Neural cell (in vitro differentiated cells): Measurements from ENCODE around the gene SLC7A6. TPM values are rescaled to one million over a fixed set of nuclear protein-coding genes. Genes with fewer than 3 reads are reported as not detected.

Experiments used
- H2AFZ ChIP-seq: fragments of 200-600, 300-800 bp; sonication (generic), shearing (Covaris generic); 2 replicates; pipeline ENCODE4 v1.6.0; 2014; ENCODE audit warnings: low read depth, mild to moderate bottlenecking, antibody characterized with exemption, low read length, moderate library complexity
- H3F3A ChIP-seq: fragments of 200-600 bp; shearing (Covaris generic); 2 replicates; pipeline ENCODE4 v1.6.1; 2016; ENCODE audit warnings: mild to moderate bottlenecking, moderate library complexity, mixed read lengths, antibody characterized with exemption, low read length; ENCODE audit not compliant: insufficient read depth, poor library complexity, severe bottlenecking
- H3K27ac ChIP-seq: fragments of 200-600, 300-800 bp; sonication (generic), shearing (Covaris generic); 2 replicates; pipeline ENCODE4 v1.5.1; 2014; ENCODE audit warnings: mild to moderate bottlenecking, low read length, moderate library complexity
- H3K27me3 ChIP-seq: fragments of 300-800, 200-600 bp; sonication (generic), shearing (Covaris generic); 2 replicates; pipeline ENCODE4 v1.6.0; 2014; ENCODE audit warnings: mild to moderate bottlenecking, low read depth, low read length, moderate library complexity; ENCODE audit not compliant: insufficient read depth
- H3K36me3 ChIP-seq: fragments of 300-800, 200-600 bp; sonication (generic), shearing (Covaris generic); 2 replicates; pipeline ENCODE4 v1.5.1; 2014; ENCODE audit warnings: mild to moderate bottlenecking, antibody characterized with exemption, low read length, moderate library complexity; ENCODE audit not compliant: insufficient read depth
- H3K4me2 ChIP-seq: fragments of 300-800, 200-600 bp; sonication (generic), shearing (Covaris generic); 2 replicates; pipeline ENCODE4 v1.6.0; 2014; ENCODE audit warnings: mild to moderate bottlenecking, low read length
- H3K4me3 ChIP-seq: fragments of 300-800, 200-600 bp; sonication (generic), shearing (Covaris generic); 2 replicates; pipeline ENCODE4 v1.5.1; 2014; ENCODE audit warnings: mild to moderate bottlenecking, low read length, moderate library complexity
- H3K79me2 ChIP-seq: fragments of 200-600 bp; shearing (Covaris generic); replicated peaks from 2 replicates; pipeline ENCODE4 v1.6.0; 2014; ENCODE audit warnings: mild to moderate bottlenecking, low read length, moderate library complexity; ENCODE audit not compliant: insufficient read depth
- H3K9ac ChIP-seq: fragments of 300-800, 200-600 bp; sonication (generic), shearing (Covaris generic); 2 replicates; pipeline ENCODE4 v1.6.1; 2016; ENCODE audit warnings: mild to moderate bottlenecking, low read length, mixed read lengths
- H3K9me2 ChIP-seq: fragments of 200-600 bp; shearing (Covaris generic); 2 replicates; pipeline ENCODE4 v1.6.1; 2016; ENCODE audit warnings: mild to moderate bottlenecking, low read length, mixed read lengths; ENCODE audit not compliant: insufficient read depth
- H3K9me3 ChIP-seq: fragments of 200-600, 300-800 bp; sonication (generic), shearing (Covaris generic); 2 replicates; pipeline ENCODE4 v1.6.1; 2016; ENCODE audit warnings: mild to moderate bottlenecking, mixed run types, low read length, moderate library complexity, mixed read lengths
- H4K20me1 ChIP-seq: fragments of 200-600 bp; shearing (Covaris generic); 2 replicates; pipeline ENCODE4 v1.6.1; 2016; ENCODE audit warnings: mild to moderate bottlenecking, mixed run types; ENCODE audit not compliant: insufficient read depth
- EP300 ChIP-seq: fragments of 450-650 bp; conservative IDR thresholded peaks from 2 replicates; pipeline ENCODE4 v1.6.1; 2014; ENCODE audit warnings: antibody characterized with exemption, mild to moderate bottlenecking, moderate library complexity; ENCODE audit not compliant: poor library complexity, severe bottlenecking
- EZH2 ChIP-seq: fragments of 200-600, 300-800 bp; shearing (Covaris generic), sonication (generic); IDR thresholded peaks from 2 replicates; pipeline ENCODE4 v1.6.1; 2014; ENCODE audit warnings: antibody characterized with exemption, low read length, borderline replicate concordance, mild to moderate bottlenecking; ENCODE audit not compliant: insufficient read depth, poor library complexity, severe bottlenecking
- MXI1 ChIP-seq: fragments of 450-650 bp; conservative IDR thresholded peaks from 2 replicates; pipeline ENCODE4 v1.6.1; 2014; ENCODE audit warnings: antibody characterized with exemption, mild to moderate bottlenecking; ENCODE audit not compliant: poor library complexity, severe bottlenecking
- POLR2AphosphoS5 ChIP-seq: IDR thresholded peaks from 2 replicates; pipeline ENCODE4 v1.6.1; 2012
- RAD21 ChIP-seq: fragments of 450-650 bp; conservative IDR thresholded peaks from 2 replicates; pipeline ENCODE4 v1.6.1; 2014; ENCODE audit warnings: antibody characterized with exemption, mild to moderate bottlenecking, moderate library complexity
- SMC3 ChIP-seq: fragments of 450-650 bp; conservative IDR thresholded peaks from 2 replicates; pipeline ENCODE4 v1.6.1; 2014; ENCODE audit warnings: antibody characterized with exemption, mild to moderate bottlenecking, moderate library complexity; ENCODE audit not compliant: poor library complexity
- TAF1 ChIP-seq: IDR thresholded peaks from 2 replicates; pipeline ENCODE4 v1.6.1; 2012; ENCODE audit warnings: low read depth
- polyA plus RNA-seq: library from polyadenylated mRNA; depleted of rRNA; stranded (reverse); fragments of >200 nt; gene quantifications from 2 replicates; pipeline ENCODE4 v1.2.3, GENCODE V29; 2014
- TF ChIP-seq, protein P1 (sequence below): fragments of 450-650 bp; IDR thresholded peaks from 2 replicates; pipeline ENCODE4 v1.5.1; 2014; ENCODE audit warnings: antibody characterized with exemption, mild to moderate bottlenecking, moderate library complexity; ENCODE audit not compliant: poor library complexity, severe bottlenecking
- TF ChIP-seq, protein P2 (sequence below): IDR thresholded peaks from 2 replicates; pipeline ENCODE4 v1.6.1; 2012; ENCODE audit warnings: borderline replicate concordance

SLC7A6 gene
- polyA plus RNA-seq, 1 donor from 2014 or later: 39.3 TPM

DNA sequence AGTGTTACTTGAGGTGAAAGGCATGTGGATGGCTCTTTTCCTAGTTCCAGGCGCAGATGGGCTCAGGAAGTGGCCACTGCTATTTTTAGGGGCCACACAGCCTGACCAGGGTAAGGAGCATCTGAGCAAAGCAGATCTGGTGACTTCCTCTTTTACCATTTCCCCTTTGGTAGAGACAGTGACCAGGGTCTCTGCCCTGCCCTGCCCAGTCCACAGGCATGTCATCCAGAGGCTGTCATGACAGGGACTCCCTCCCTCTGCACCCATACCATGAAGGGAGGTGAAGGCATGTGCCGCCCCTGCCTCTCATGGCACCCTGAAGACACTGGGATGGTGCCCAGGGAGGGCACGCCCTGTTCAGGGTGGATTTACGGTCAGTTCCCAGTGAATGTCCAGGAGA, 16.9 kb upstream of the SLC7A6 start (continued):
- TF ChIP-seq, protein P1, sequence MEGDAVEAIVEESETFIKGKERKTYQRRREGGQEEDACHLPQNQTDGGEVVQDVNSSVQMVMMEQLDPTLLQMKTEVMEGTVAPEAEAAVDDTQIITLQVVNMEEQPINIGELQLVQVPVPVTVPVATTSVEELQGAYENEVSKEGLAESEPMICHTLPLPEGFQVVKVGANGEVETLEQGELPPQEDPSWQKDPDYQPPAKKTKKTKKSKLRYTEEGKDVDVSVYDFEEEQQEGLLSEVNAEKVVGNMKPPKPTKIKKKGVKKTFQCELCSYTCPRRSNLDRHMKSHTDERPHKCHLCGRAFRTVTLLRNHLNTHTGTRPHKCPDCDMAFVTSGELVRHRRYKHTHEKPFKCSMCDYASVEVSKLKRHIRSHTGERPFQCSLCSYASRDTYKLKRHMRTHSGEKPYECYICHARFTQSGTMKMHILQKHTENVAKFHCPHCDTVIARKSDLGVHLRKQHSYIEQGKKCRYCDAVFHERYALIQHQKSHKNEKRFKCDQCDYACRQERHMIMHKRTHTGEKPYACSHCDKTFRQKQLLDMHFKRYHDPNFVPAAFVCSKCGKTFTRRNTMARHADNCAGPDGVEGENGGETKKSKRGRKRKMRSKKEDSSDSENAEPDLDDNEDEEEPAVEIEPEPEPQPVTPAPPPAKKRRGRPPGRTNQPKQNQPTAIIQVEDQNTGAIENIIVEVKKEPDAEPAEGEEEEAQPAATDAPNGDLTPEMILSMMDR: no peak

DNA sequence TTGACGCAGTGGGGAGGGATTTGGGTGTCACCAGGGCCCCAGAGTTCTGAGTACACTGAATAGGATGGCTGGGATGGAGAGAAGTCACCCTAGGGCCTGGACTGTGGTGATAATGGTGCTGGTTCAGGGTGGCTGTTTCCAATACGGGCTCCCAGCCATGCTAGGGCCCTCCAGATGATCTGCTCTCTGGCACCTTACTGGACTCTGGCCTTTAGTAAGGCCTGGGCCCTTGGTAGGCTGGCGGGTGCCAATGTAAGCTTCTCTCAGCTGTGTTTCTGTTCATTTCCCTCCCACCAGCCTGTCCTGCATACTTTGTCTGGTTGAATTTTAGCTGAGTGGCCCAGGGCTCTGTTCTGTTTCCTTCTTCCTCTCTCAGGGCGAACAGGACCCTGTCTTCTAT, 16.4 kb upstream of the SLC7A6 start:
- TF ChIP-seq TAF1 (no peak), EZH2 (no peak), EP300 (no peak), POLR2AphosphoS5 (no peak), RAD21 (no peak), MXI1 (no peak), SMC3 (no peak)
- TF ChIP-seq, protein P1: no peak
- TF ChIP-seq, protein P2, sequence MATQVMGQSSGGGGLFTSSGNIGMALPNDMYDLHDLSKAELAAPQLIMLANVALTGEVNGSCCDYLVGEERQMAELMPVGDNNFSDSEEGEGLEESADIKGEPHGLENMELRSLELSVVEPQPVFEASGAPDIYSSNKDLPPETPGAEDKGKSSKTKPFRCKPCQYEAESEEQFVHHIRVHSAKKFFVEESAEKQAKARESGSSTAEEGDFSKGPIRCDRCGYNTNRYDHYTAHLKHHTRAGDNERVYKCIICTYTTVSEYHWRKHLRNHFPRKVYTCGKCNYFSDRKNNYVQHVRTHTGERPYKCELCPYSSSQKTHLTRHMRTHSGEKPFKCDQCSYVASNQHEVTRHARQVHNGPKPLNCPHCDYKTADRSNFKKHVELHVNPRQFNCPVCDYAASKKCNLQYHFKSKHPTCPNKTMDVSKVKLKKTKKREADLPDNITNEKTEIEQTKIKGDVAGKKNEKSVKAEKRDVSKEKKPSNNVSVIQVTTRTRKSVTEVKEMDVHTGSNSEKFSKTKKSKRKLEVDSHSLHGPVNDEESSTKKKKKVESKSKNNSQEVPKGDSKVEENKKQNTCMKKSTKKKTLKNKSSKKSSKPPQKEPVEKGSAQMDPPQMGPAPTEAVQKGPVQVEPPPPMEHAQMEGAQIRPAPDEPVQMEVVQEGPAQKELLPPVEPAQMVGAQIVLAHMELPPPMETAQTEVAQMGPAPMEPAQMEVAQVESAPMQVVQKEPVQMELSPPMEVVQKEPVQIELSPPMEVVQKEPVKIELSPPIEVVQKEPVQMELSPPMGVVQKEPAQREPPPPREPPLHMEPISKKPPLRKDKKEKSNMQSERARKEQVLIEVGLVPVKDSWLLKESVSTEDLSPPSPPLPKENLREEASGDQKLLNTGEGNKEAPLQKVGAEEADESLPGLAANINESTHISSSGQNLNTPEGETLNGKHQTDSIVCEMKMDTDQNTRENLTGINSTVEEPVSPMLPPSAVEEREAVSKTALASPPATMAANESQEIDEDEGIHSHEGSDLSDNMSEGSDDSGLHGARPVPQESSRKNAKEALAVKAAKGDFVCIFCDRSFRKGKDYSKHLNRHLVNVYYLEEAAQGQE: no peak
- no peaks in the 10 kb centered on the region for H3K9me3 ChIP-seq

DNA sequence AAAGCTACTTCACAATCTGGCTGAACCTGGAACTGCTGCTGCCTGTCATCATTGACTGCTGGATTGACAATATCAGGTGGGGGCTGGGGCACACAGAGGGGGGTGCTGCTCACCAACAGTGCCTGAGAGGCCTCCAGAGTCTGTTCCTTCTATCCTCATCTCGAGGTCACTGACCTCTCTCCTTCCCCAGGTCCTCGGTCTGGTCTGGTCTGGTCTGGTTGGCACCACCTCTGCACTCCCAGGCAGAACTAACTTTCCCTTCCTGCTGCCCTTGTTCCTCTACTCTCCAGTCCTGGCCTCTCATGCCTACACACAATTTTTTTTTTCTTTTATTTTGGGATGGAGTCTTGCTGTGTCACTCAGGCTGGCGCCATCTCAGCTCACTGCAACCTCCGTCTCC, 15.0 kb upstream of the SLC7A6 start:
- TF ChIP-seq MXI1 (no peak), TAF1 (no peak), EZH2 (no peak), EP300 (no peak), SMC3 (no peak), POLR2AphosphoS5 (no peak), RAD21 (no peak)
- TF ChIP-seq, protein P1: no peak
- TF ChIP-seq, protein P2: no peak

More for the DNA sequence above, 16.4 kb upstream of the SLC7A6 start:
- H2AFZ ChIP-seq: no peak overlapping the region
- H3K9ac ChIP-seq: no peak overlapping the region
- H3K79me2 ChIP-seq: no peaks in the 10 kb centered on the region
- H3K27me3 ChIP-seq: no peaks in the 10 kb centered on the region
- H3K27ac ChIP-seq: no peak overlapping the region
- H3F3A ChIP-seq: no peaks in the 10 kb centered on the region
- H3K9me2 ChIP-seq: no peaks in the 10 kb centered on the region
- H4K20me1 ChIP-seq: no peaks in the 10 kb centered on the region
- H3K4me2 ChIP-seq: no peak overlapping the region
- no peaks in the 10 kb centered on the region for H3K36me3 ChIP-seq
- no peak overlapping the region for H3K4me3 ChIP-seq

More for the DNA sequence above, 15.0 kb upstream of the SLC7A6 start:
- no peak overlapping the region for H3K9ac ChIP-seq
- no peak overlapping the region for H2AFZ ChIP-seq
- H3K27me3 ChIP-seq: no peaks in the 10 kb centered on the region
- H3K9me3 ChIP-seq: no peaks in the 10 kb centered on the region
- H3F3A ChIP-seq: no peaks in the 10 kb centered on the region
- no peaks in the 10 kb centered on the region for H3K9me2 ChIP-seq
- H3K4me3 ChIP-seq: no peak overlapping the region
- H3K4me2 ChIP-seq: no peak overlapping the region
- H3K79me2 ChIP-seq: no peaks in the 10 kb centered on the region
- no peaks in the 10 kb centered on the region for H4K20me1 ChIP-seq
- no peak overlapping the region for H3K27ac ChIP-seq
- no peaks in the 10 kb centered on the region for H3K36me3 ChIP-seq
